ENCODE results near the gene CAMK1D.

CAMK1D gene

DNA sequence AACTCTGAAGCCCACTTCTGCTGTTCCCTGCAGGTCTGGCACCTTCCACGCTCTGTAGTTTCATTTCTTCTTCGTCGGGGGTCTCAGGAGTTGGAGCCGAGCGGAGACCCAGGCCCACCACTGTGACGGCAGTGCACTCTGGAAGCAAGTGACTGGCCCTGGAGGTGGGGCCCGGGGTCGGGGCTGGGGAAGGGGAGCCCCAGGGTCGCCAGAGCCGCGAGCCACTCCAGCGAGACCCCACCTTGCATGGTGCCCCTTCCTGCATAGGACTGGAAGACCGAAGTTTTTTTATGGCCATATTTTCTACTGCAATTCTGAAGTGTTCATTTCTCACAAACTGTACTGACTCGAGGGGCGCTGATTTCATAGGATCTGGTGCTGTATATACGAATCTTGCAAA is 479.4 kb downstream of the CAMK1D start:
- H3K36me3 ChIP-seq (ENCODE audit: control insufficient read depth, insufficient read depth, low read length), result no peaks in the 10 kb centered on the region
- H3K4me1 ChIP-seq (ENCODE audit: control insufficient read depth, low read depth, low read length), result no peaks in the 10 kb centered on the region
- H3K9ac ChIP-seq (ENCODE audit: low read length), result no peak overlapping the region
- H3K79me1 ChIP-seq (ENCODE audit: low read length), result no peaks in the 10 kb centered on the region
- H3K18ac ChIP-seq (ENCODE audit: low read length), result no peak overlapping the region
- H2AK5ac ChIP-seq (ENCODE audit: low read length), result no peak overlapping the region
- H2BK15ac ChIP-seq (replicated peaks; ENCODE audit: low read depth), result no peak overlapping the region
- H3K27me3 ChIP-seq (ENCODE audit: insufficient read depth, low read length, poor library complexity), result no peaks in the 10 kb centered on the region
- H4K8ac ChIP-seq (ENCODE audit: low read depth, low read length), result no peak overlapping the region
- H2BK5ac ChIP-seq (ENCODE audit: low read length), result no peak overlapping the region
- no peak overlapping the region for H4K5ac ChIP-seq (ENCODE audit: low read length)
- no peak overlapping the region for H3K4ac ChIP-seq (ENCODE audit: low read depth, low read length)
- no peak overlapping the region for H3K56ac ChIP-seq (ENCODE audit: low read length)
- no peak overlapping the region for H3K4me2 ChIP-seq (ENCODE audit: low read length)
- no peak overlapping the region for H2BK120ac ChIP-seq (ENCODE audit: low read depth, low read length)
- DNase-seq, result no peak
- no peak overlapping the region for H3K27ac ChIP-seq (ENCODE audit: low read depth, low read length)
- WGBS (ENCODE audit: extremely low coverage, insufficient coverage, low lambda C conversion rate), result no CpG with 5 or more reads among the region's 16 CpGs
- no peak overlapping the region for H3K4me3 ChIP-seq (ENCODE audit: low read length)
- no peak overlapping the region for H3K23ac ChIP-seq (ENCODE audit: low read length)
- H3K79me2 ChIP-seq (ENCODE audit: control insufficient read depth, insufficient read depth, low read length), result no peaks in the 10 kb centered on the region

- no peak overlapping the region for H4K5ac ChIP-seq (ENCODE audit: low read length)
- H2BK15ac ChIP-seq (replicated peaks; ENCODE audit: low read depth), result no peak overlapping the region
- no peak overlapping the region for H2AK5ac ChIP-seq (ENCODE audit: low read length)
- no CpG with 5 or more reads among the region's 6 CpGs for WGBS (ENCODE audit: extremely low coverage, insufficient coverage, low lambda C conversion rate)
- no peak overlapping the region for H2BK120ac ChIP-seq (ENCODE audit: low read depth, low read length)
- no peaks in the 10 kb centered on the region for H3K36me3 ChIP-seq (ENCODE audit: control insufficient read depth, insufficient read depth, low read length)
- no peak overlapping the region for H3K4me3 ChIP-seq (ENCODE audit: low read length)
- H3K79me1 ChIP-seq (ENCODE audit: low read length), result no peaks in the 10 kb centered on the region
- H3K27me3 ChIP-seq (ENCODE audit: insufficient read depth, low read length, poor library complexity), result no peaks in the 10 kb centered on the region
- no peaks in the 10 kb centered on the region for H3K4me1 ChIP-seq (ENCODE audit: control insufficient read depth, low read depth, low read length)
- H3K56ac ChIP-seq (ENCODE audit: low read length), result no peak overlapping the region
- no peak overlapping the region for H4K8ac ChIP-seq (ENCODE audit: low read depth, low read length)
- H2BK5ac ChIP-seq (ENCODE audit: low read length), result no peak overlapping the region
- H3K27ac ChIP-seq (ENCODE audit: low read depth, low read length), result no peak overlapping the region
- no peak overlapping the region for H3K23ac ChIP-seq (ENCODE audit: low read length)
- no peak overlapping the region for H3K4ac ChIP-seq (ENCODE audit: low read depth, low read length)
- no peaks in the 10 kb centered on the region for H3K79me2 ChIP-seq (ENCODE audit: control insufficient read depth, insufficient read depth, low read length)
- no peak overlapping the region for H3K9ac ChIP-seq (ENCODE audit: low read length)
- no peak overlapping the region for H3K18ac ChIP-seq (ENCODE audit: low read length)
- DNase-seq, result no peak
- H3K4me2 ChIP-seq (ENCODE audit: low read length), result no peak overlapping the region
Measured at GRCh38 chr10:12829831-12830390, 480.6 kb downstream of the CAMK1D start.

- Histone ChIP-seq H2BK120ac (ENCODE audit: low read depth, low read length) (no peak overlapping the region), H3K79me1 (ENCODE audit: low read length) (no peaks in the 10 kb centered on the region), H2BK5ac (ENCODE audit: low read length) (no peak overlapping the region), H2BK15ac (replicated peaks; ENCODE audit: low read depth) (no peak overlapping the region), H3K36me3 (ENCODE audit: control insufficient read depth, insufficient read depth, low read length) (no peaks in the 10 kb centered on the region), H4K8ac (ENCODE audit: low read depth, low read length) (no peak overlapping the region), H3K9ac (ENCODE audit: low read length) (no peak overlapping the region), H2AK5ac (ENCODE audit: low read length) (no peak overlapping the region), H4K5ac (ENCODE audit: low read length) (no peak overlapping the region), H3K23ac (ENCODE audit: low read length) (no peak overlapping the region), H3K27me3 (ENCODE audit: insufficient read depth, low read length, poor library complexity) (no peaks in the 10 kb centered on the region), H3K79me2 (ENCODE audit: control insufficient read depth, insufficient read depth, low read length) (no peaks in the 10 kb centered on the region), H3K4me2 (ENCODE audit: low read length) (no peak overlapping the region), H3K4me3 (ENCODE audit: low read length) (no peak overlapping the region), H3K4me1 (ENCODE audit: control insufficient read depth, low read depth, low read length) (no peaks in the 10 kb centered on the region), H3K27ac (ENCODE audit: low read depth, low read length) (no peak overlapping the region), H3K4ac (ENCODE audit: low read depth, low read length) (no peak overlapping the region), H3K18ac (ENCODE audit: low read length) (no peak overlapping the region), H3K56ac (ENCODE audit: low read length) (no peak overlapping the region)
- DNase-seq, result no peak
- no CpG with 5 or more reads among the region's 10 CpGs for WGBS (ENCODE audit: extremely low coverage, insufficient coverage, low lambda C conversion rate)
Measured at GRCh38 chr10:12832096-12832495, 482.7 kb downstream of the CAMK1D start.

- H3K27ac ChIP-seq (ENCODE audit: low read depth, low read length), result no peak overlapping the region
- no CpG with 5 or more reads among the region's 11 CpGs for WGBS (ENCODE audit: extremely low coverage, insufficient coverage, low lambda C conversion rate)
Measured at GRCh38 chr10:12833451-12833850, 484.1 kb downstream of the CAMK1D start.

GRCh38 chr10:12834116-12834665 is 484.8 kb downstream of the CAMK1D start:
- Histone ChIP-seq H3K27me3 (ENCODE audit: insufficient read depth, low read length, poor library complexity) (no peaks in the 10 kb centered on the region), H3K18ac (ENCODE audit: low read length) (no peak overlapping the region), H2BK5ac (ENCODE audit: low read length) (no peak overlapping the region), H3K9ac (ENCODE audit: low read length) (no peak overlapping the region), H2BK120ac (ENCODE audit: low read depth, low read length) (no peak overlapping the region), H3K27ac (ENCODE audit: low read depth, low read length) (no peak overlapping the region), H3K4me1 (ENCODE audit: control insufficient read depth, low read depth, low read length) (no peaks in the 10 kb centered on the region), H3K4me3 (ENCODE audit: low read length) (no peak overlapping the region), H2BK15ac (replicated peaks; ENCODE audit: low read depth) (no peak overlapping the region), H3K4me2 (ENCODE audit: low read length) (no peak overlapping the region), H3K79me1 (ENCODE audit: low read length) (no peaks in the 10 kb centered on the region), H3K56ac (ENCODE audit: low read length) (no peak overlapping the region), H2AK5ac (ENCODE audit: low read length) (no peak overlapping the region), H3K79me2 (ENCODE audit: control insufficient read depth, insufficient read depth, low read length) (no peaks in the 10 kb centered on the region), H3K36me3 (ENCODE audit: control insufficient read depth, insufficient read depth, low read length) (no peaks in the 10 kb centered on the region), H4K5ac (ENCODE audit: low read length) (no peak overlapping the region), H3K4ac (ENCODE audit: low read depth, low read length) (no peak overlapping the region), H4K8ac (ENCODE audit: low read depth, low read length) (no peak overlapping the region), H3K23ac (ENCODE audit: low read length) (no peak overlapping the region)
- no peak for DNase-seq
- no CpG with 5 or more reads among the region's 19 CpGs for WGBS (ENCODE audit: extremely low coverage, insufficient coverage, low lambda C conversion rate)

More at GRCh38 chr10:12833451-12833850, 484.1 kb downstream of the CAMK1D start:
- no peak overlapping the region for H3K56ac ChIP-seq (ENCODE audit: low read length)
- H2BK15ac ChIP-seq (replicated peaks; ENCODE audit: low read depth), result no peak overlapping the region
- no peaks in the 10 kb centered on the region for H3K36me3 ChIP-seq (ENCODE audit: control insufficient read depth, insufficient read depth, low read length)
- H2AK5ac ChIP-seq (ENCODE audit: low read length), result no peak overlapping the region
- no peaks in the 10 kb centered on the region for H3K79me2 ChIP-seq (ENCODE audit: control insufficient read depth, insufficient read depth, low read length)
- H3K18ac ChIP-seq (ENCODE audit: low read length), result no peak overlapping the region
- H3K27me3 ChIP-seq (ENCODE audit: insufficient read depth, low read length, poor library complexity), result no peaks in the 10 kb centered on the region
- H3K4me3 ChIP-seq (ENCODE audit: low read length), result no peak overlapping the region
- no peaks in the 10 kb centered on the region for H3K4me1 ChIP-seq (ENCODE audit: control insufficient read depth, low read depth, low read length)
- no peaks in the 10 kb centered on the region for H3K79me1 ChIP-seq (ENCODE audit: low read length)
- H2BK120ac ChIP-seq (ENCODE audit: low read depth, low read length), result no peak overlapping the region
- no peak overlapping the region for H3K23ac ChIP-seq (ENCODE audit: low read length)
- DNase-seq, result no peak
- no peak overlapping the region for H2BK5ac ChIP-seq (ENCODE audit: low read length)
- no peak overlapping the region for H3K4ac ChIP-seq (ENCODE audit: low read depth, low read length)
- no peak overlapping the region for H3K4me2 ChIP-seq (ENCODE audit: low read length)
- H3K9ac ChIP-seq (ENCODE audit: low read length), result no peak overlapping the region
- no peak overlapping the region for H4K5ac ChIP-seq (ENCODE audit: low read length)
- H4K8ac ChIP-seq (ENCODE audit: low read depth, low read length), result no peak overlapping the region

DNA sequence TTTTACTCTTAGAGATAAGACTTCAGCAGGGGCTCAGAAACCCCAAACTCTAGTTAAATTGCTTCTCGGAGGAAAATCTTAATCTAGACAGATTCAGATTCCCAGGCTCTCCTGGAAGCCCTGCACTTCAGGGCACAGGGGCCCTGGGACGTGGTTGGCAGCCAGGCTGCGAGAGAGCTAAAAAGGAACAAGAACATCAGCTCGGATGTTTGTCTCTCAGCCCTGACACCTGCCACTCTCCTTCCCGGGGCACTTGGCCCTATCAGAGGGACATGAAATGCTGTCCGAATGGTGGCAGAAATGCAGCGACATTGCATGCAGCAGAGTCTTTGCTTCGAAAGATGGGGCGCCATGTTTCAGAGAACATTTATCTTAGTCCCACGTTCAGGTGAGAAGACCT is 485.4 kb downstream of the CAMK1D start:
- no peak for DNase-seq
- Histone ChIP-seq H4K5ac (ENCODE audit: low read length) (no peak overlapping the region), H2BK120ac (ENCODE audit: low read depth, low read length) (no peak overlapping the region), H2BK15ac (replicated peaks; ENCODE audit: low read depth) (no peak overlapping the region), H3K18ac (ENCODE audit: low read length) (no peak overlapping the region), H3K4me3 (ENCODE audit: low read length) (no peak overlapping the region), H2BK5ac (ENCODE audit: low read length) (no peak overlapping the region), H3K79me1 (ENCODE audit: low read length) (no peaks in the 10 kb centered on the region), H3K23ac (ENCODE audit: low read length) (no peak overlapping the region), H3K36me3 (ENCODE audit: control insufficient read depth, insufficient read depth, low read length) (no peaks in the 10 kb centered on the region), H3K79me2 (ENCODE audit: control insufficient read depth, insufficient read depth, low read length) (no peaks in the 10 kb centered on the region), H3K27ac (ENCODE audit: low read depth, low read length) (no peak overlapping the region), H4K8ac (ENCODE audit: low read depth, low read length) (no peak overlapping the region), H2AK5ac (ENCODE audit: low read length) (no peak overlapping the region), H3K56ac (ENCODE audit: low read length) (no peak overlapping the region), H3K27me3 (ENCODE audit: insufficient read depth, low read length, poor library complexity) (no peaks in the 10 kb centered on the region), H3K4me1 (ENCODE audit: control insufficient read depth, low read depth, low read length) (no peaks in the 10 kb centered on the region), H3K9ac (ENCODE audit: low read length) (no peak overlapping the region), H3K4me2 (ENCODE audit: low read length) (no peak overlapping the region), H3K4ac (ENCODE audit: low read depth, low read length) (no peak overlapping the region)
- no CpG with 5 or more reads among the region's 10 CpGs for WGBS (ENCODE audit: extremely low coverage, insufficient coverage, low lambda C conversion rate)
